Progenitor cell of endocrine pancreas (in vitro differentiated cells): ENCODE results near the gene GRK5. TPM values are rescaled to one million over a fixed set of nuclear protein-coding genes. Genes with fewer than 3 reads are reported as not detected.
"Not testable (repeated sequence)": the region's sequence is repeated elsewhere in the genome, so short reads cannot be mapped to it uniquely, and the experiment has no call there.

Experiments
- DNase-seq: peaks from one replicate; pipeline ENCODE4 v3.0.0; 2021; ENCODE audit warnings: low spot score; ENCODE audit not compliant: unreplicated experiment
- H3K27ac Mint-ChIP-seq: 2 replicates; pipeline ENCODE4 v1.8.0; 2021; ENCODE audit warnings: mild to moderate bottlenecking, moderate library complexity, mixed read lengths
- H3K27me3 Mint-ChIP-seq: 2 replicates; pipeline ENCODE4 v1.8.0; 2021; ENCODE audit warnings: mixed read lengths
- H3K36me3 Mint-ChIP-seq: 2 replicates; pipeline ENCODE4 v1.8.0; 2022; ENCODE audit warnings: mixed read lengths; ENCODE audit not compliant: insufficient read depth
- H3K4me1 Mint-ChIP-seq: 2 replicates; pipeline ENCODE4 v1.8.0; 2021; ENCODE audit warnings: low read depth, mixed read lengths
- H3K4me3 Mint-ChIP-seq: 2 replicates; pipeline ENCODE4 v1.8.0; 2021; ENCODE audit warnings: low read depth, mild to moderate bottlenecking, moderate library complexity, mixed read lengths
- H3K9me3 Mint-ChIP-seq: 2 replicates; pipeline ENCODE4 v1.8.0; 2021; ENCODE audit warnings: low read depth, mixed read lengths
- total RNA-seq: library from RNA; stranded (reverse); gene quantifications from 2 replicates; pipeline ENCODE4 v1.2.1, GENCODE V29; 2021
- TF ChIP-seq, protein P1 (sequence below): fragments of 200-600 bp; sonication (generic); IDR thresholded peaks from one replicate; pipeline ENCODE4 v1.5.0; 2021; ENCODE audit warnings: antibody characterized with exemption, mild to moderate bottlenecking; ENCODE audit not compliant: unreplicated experiment

GRK5 gene
- total RNA-seq, 1 donor from 2014 or later: 21.6 TPM

DNA sequence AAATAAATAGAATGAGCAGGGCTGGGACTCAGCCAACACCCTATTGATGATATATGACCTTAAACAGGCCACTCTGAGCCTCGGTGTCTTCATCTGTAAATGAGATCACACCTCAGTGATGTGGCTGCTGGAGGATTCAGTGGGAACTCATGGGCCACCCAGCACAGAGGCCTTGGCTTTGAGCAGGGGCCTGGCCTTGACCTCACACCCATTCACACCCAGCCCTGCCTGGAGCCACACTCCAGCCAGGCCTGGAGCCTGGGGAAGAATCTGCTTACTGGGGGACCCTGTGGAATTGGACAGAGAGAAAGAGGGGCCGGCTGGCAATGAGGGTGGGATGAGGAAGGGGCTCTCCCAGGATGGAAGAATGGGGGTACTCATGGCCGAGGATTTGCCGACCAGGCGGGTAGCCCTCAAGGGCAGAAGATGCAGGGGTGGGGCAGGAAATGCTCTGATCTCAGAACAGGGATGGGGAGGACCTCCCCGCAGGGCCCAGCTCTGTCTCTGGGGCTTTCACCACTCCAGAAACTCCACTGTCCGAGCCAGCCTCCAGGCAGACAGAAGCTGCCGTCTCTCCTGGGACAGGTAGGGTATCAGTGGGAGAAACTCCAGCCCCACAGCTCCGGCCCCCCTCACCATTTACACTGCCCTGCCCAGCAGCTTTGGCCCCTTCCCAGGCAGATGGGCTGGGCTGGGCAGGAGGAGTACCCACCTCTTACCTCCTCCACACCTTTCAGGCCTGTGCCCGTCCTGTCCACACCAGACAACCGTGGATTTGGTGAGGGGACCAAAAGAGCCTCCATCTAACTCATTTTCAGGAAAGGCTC, 253.2 kb downstream of the GRK5 start:
- Mint-ChIP-seq H3K4me3 (no peak overlapping the region), H3K9me3 (peaks cover 11% of the 10 kb centered on the region), H3K27ac (no peak overlapping the region), H3K4me1 (peaks cover 2% of the 10 kb centered on the region), H3K27me3 (peaks cover 10% of the 10 kb centered on the region), H3K36me3 (peaks cover 1% of the 10 kb centered on the region)
- TF ChIP-seq, protein P1, sequence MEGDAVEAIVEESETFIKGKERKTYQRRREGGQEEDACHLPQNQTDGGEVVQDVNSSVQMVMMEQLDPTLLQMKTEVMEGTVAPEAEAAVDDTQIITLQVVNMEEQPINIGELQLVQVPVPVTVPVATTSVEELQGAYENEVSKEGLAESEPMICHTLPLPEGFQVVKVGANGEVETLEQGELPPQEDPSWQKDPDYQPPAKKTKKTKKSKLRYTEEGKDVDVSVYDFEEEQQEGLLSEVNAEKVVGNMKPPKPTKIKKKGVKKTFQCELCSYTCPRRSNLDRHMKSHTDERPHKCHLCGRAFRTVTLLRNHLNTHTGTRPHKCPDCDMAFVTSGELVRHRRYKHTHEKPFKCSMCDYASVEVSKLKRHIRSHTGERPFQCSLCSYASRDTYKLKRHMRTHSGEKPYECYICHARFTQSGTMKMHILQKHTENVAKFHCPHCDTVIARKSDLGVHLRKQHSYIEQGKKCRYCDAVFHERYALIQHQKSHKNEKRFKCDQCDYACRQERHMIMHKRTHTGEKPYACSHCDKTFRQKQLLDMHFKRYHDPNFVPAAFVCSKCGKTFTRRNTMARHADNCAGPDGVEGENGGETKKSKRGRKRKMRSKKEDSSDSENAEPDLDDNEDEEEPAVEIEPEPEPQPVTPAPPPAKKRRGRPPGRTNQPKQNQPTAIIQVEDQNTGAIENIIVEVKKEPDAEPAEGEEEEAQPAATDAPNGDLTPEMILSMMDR: no peak
- no peak for DNase-seq

DNA sequence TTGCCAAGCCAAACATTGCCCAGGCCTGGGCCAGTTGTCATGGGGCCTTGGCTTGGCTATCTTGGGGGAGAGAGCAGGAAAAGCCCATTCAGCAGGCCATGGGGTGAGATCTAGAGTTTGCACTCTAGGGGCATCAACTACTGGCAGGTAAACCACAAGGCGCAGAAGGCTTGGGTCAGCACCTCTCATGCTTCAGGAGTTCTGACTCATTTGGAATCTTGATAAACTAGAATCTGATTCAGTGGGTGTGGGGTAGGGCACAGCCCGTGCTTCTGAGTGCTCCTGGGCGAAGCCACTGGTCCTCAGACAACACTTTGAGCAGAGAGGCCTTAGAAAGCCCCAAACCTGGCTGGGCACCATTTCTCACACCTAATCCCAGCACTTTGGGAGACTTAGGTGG, 254.0 kb downstream of the GRK5 start:
- Mint-ChIP-seq H3K27ac (no peak overlapping the region), H3K27me3 (peaks cover 10% of the 10 kb centered on the region), H3K9me3 (peaks cover 11% of the 10 kb centered on the region), H3K4me3 (no peak overlapping the region), H3K36me3 (peaks cover 1% of the 10 kb centered on the region), H3K4me1 (peaks cover 2% of the 10 kb centered on the region)
- DNase-seq: no peak
- TF ChIP-seq, protein P1: no peak

DNA sequence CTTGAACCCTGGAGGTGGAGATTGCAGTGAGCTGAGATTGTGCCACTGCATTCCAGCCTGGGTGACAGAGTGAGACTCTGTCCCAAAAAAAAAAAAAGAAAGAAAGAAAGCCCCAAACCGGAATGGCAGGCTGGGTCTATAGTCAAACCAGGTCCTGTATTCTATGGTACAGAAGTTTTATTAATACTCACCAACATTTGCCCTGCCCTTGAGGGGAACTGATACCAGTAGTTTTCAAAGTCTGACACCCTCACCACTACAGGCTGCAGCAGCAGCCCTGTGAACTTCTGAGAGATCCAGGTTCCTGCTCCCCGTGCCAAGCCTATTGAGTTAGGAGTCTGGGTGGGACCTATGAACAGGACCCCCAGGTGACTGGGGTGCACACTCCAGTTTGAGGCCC, 254.6 kb downstream of the GRK5 start:
- TF ChIP-seq, protein P1: no peak
- DNase-seq: no peak
- Mint-ChIP-seq H3K9me3 (peaks cover 11% of the 10 kb centered on the region), H3K36me3 (peaks cover 1% of the 10 kb centered on the region), H3K27ac (no peak overlapping the region), H3K4me1 (peaks cover 2% of the 10 kb centered on the region), H3K4me3 (no peak overlapping the region), H3K27me3 (peaks cover 10% of the 10 kb centered on the region)

DNA sequence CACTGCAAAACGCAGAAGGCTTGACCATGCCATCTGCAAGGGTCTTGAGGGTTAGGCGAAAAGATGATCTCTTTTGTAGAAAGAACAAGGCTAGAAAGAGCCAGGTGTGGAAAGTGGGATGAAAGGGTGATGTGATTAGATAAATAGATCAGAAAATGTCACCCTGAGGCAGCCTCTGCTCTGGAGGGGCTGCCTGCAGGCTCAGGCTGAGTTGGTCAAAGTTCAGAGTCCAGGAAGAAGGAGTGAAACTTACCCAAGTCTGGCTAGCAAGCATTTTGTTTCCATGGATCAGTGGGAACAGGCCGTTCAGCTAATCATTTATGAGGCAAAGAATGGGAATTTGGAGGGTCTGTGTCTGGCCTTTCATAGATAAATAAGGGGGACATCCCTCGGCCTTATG, 255.4 kb downstream of the GRK5 start:
- H3K4me3 Mint-ChIP-seq: no peak overlapping the region
- H3K27me3 Mint-ChIP-seq: peaks cover 10% of the 10 kb centered on the region

DNA sequence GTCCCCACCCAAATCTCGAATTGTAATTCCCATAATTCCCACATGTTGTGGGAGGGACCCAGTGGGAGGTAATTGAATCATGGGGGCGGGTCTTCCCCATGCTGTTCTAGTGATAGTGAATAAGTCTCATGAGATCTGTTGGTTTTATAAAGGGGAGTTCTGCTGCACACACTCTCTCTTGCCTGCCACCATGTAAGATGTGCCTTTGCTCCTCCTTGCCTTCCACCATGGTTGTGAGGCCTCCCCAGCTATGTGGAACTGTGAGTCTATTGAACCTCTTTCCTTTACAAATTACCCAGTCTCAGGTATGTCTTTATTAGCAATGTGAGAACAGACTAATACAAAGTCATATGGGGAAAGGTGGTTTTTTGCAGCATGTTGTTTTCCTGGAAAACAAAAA, 255.8 kb downstream of the GRK5 start:
- not testable (repeated sequence) for H3K4me3 Mint-ChIP-seq, DNase-seq, H3K36me3 Mint-ChIP-seq, H3K27me3 Mint-ChIP-seq, H3K4me1 Mint-ChIP-seq, H3K27ac Mint-ChIP-seq
- H3K9me3 Mint-ChIP-seq: peaks cover 11% of the 10 kb centered on the region

More for the DNA sequence above, 255.4 kb downstream of the GRK5 start:
- no peak for DNase-seq
- TF ChIP-seq, protein P1: no peak
- Mint-ChIP-seq H3K36me3 (peaks cover 1% of the 10 kb centered on the region), H3K4me1 (peaks cover 2% of the 10 kb centered on the region), H3K9me3 (peaks cover 11% of the 10 kb centered on the region), H3K27ac (no peak overlapping the region)

DNA sequence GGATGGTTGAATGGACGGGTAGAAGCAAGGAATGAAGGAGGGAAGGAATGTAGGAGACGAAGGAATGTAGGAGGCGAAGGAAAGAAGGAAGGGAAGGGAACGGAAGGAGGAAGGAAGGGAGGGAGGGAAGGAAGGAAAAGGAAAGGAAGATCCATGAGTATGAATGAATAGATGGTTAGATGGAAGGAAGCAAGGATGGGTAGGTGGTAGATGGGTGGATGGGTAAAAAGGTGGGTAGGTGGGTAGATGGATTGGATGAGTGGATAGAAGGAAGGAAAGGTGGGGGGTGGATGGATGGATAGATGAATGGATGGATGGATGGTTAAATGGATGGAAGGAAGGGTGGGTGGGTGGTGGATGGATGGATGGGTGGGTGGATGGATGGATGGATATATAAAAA, 257.7 kb downstream of the GRK5 start:
- H3K36me3 Mint-ChIP-seq: peaks cover 1% of the 10 kb centered on the region

More for the DNA sequence above, 257.7 kb downstream of the GRK5 start:
- Mint-ChIP-seq H3K27me3 (peaks cover 11% of the 10 kb centered on the region), H3K4me3 (no peak overlapping the region), H3K27ac (no peak overlapping the region), H3K4me1 (peaks cover 2% of the 10 kb centered on the region), H3K9me3 (peaks cover 11% of the 10 kb centered on the region)
- no peak for DNase-seq
- TF ChIP-seq, protein P1: no peak
